ENCODE results near the gene NKIRAS2. TPM values are rescaled to one million over a fixed set of nuclear protein-coding genes. Genes with fewer than 3 reads are reported as not detected.
A peak's percentile ranks its signal among the peaks of the same experiment; 100 is the strongest.

Gene NKIRAS2
- total and polyA plus RNA-seq, 2 of the 13 experiments (the other 11 are each of a cell fraction or from before 2014, with no cell fraction given): 27.9 to 42.0 TPM

- TF ChIP-seq HNF4G (IDR thresholded peaks at IDR 0.05; ENCODE audit: borderline replicate concordance, low read depth, low read length): no peak
- TF ChIP-seq HNF4G (CRISPR knock-in tag; IDR thresholded peaks at IDR 0.05; ENCODE audit: borderline replicate concordance, low read depth): no peak
- no peak for TF ChIP-seq PBX2 (CRISPR knock-in tag; IDR thresholded peaks at IDR 0.05)
- TF ChIP-seq IKZF1 (IDR thresholded peaks at IDR 0.05): no peak
- no peak for TF ChIP-seq ZNF3 (CRISPR knock-in tag; IDR thresholded peaks at IDR 0.05)
- TF ChIP-seq SKI (IDR thresholded peaks at IDR 0.05; ENCODE audit: partially characterized antibody): no peak
- no peak for TF ChIP-seq ZNF274 (CRISPR knock-in tag; IDR thresholded peaks at IDR 0.05)
- TF ChIP-seq ZNF160 (CRISPR knock-in tag; IDR thresholded peaks at IDR 0.05): no peak
- 0 out of 4 replicates have a peak, but pooled peaks of 1 of the 2 experiments have one; percentile 18 for TF ChIP-seq POLR2A (IDR thresholded peaks at IDR 0.05; ENCODE audit: insufficient read depth in 1 of 2, low read depth in 2 of 2, low read length in 2 of 2)
- TF ChIP-seq ZNF780A (CRISPR knock-in tag; IDR thresholded peaks at IDR 0.05): no peak
- TF ChIP-seq IKZF4 (CRISPR knock-in tag; IDR thresholded peaks at IDR 0.05; ENCODE audit: borderline replicate concordance, low read depth, not compliant biosample characterization): no peak
- TF ChIP-seq CTCF (CRISPR knock-in tag; IDR thresholded peaks at IDR 0.05): no peak
- TF ChIP-seq BRF2 (CRISPR knock-in tag; IDR thresholded peaks at IDR 0.05): no peak
- TF ChIP-seq ZNF784 (CRISPR knock-in tag; IDR thresholded peaks at IDR 0.05; ENCODE audit: borderline replicate concordance): no peak
- TF ChIP-seq ZFY (CRISPR knock-in tag; IDR thresholded peaks at IDR 0.05): peak; percentile 15; the same call in 1 of the 2 replicates
- no peak for TF ChIP-seq ZNF761 (CRISPR knock-in tag; conservative IDR thresholded peaks at IDR 0.05)
- no peak for TF ChIP-seq MXI1 (IDR thresholded peaks at IDR 0.05; ENCODE audit: borderline replicate concordance, low read depth, low read length)
- TF ChIP-seq YEATS4 (CRISPR knock-in tag; IDR thresholded peaks at IDR 0.05; ENCODE audit: borderline replicate concordance): no peak
- TF ChIP-seq CCDC6 (CRISPR knock-in tag; IDR thresholded peaks at IDR 0.05): no peak
- TF ChIP-seq RBFOX2 (IDR thresholded peaks at IDR 0.05; ENCODE audit: low read depth, low read length): peak; percentile 28
- no peak for TF ChIP-seq ZBTB25 (CRISPR knock-in tag; IDR thresholded peaks at IDR 0.05)
- no peak for TF ChIP-seq ZNF563 (CRISPR knock-in tag; IDR thresholded peaks at IDR 0.05)
- no peak for TF ChIP-seq ZNF326 (CRISPR knock-in tag; IDR thresholded peaks at IDR 0.05; ENCODE audit: borderline replicate concordance)
- no peak for TF ChIP-seq HDAC6 (IDR thresholded peaks at IDR 0.05; ENCODE audit: low read depth, low read length)
- peak; percentile 43; the same call in 1 of the 2 replicates for TF ChIP-seq SAFB2 (CRISPR knock-in tag; IDR thresholded peaks at IDR 0.05; ENCODE audit: borderline replicate concordance, low read depth)
These were observed 48.0 kb upstream of the NKIRAS2 start (continued) for GRCh38 chr17:41971721-41972523.

Data from HepG2 (cell line).